ENCODE data around the gene CBY3.
"Not testable (repeated sequence)": the region's sequence is repeated elsewhere in the genome, so short reads cannot be mapped to it uniquely, and the experiment has no call there.

Gene CBY3

GRCh38 chr5:179680780-179681401, at the start of gene CBY3:
Gene CBY3, minus strand, starts transcription at chr5:179681034. Its CDS starts 116 bp downstream, at chr5:179680918.
- no peak for DNase-seq

- no peak for DNase-seq
These were observed 49.5 kb upstream of the CBY3 start for GRCh38 chr5:179730356-179730755.

GRCh38 chr5:179729727-179730126, 48.9 kb upstream of the CBY3 start:
- no peak for DNase-seq

- DNase-seq: no peak
These were observed 48.5 kb upstream of the CBY3 start for GRCh38 chr5:179729303-179729702.

- no peak for DNase-seq
These were observed 46.3 kb upstream of the CBY3 start for GRCh38 chr5:179727106-179727505.

- DNase-seq: no peak
These were observed 43.3 kb upstream of the CBY3 start for GRCh38 chr5:179724163-179724562.

- DNase-seq: no peak
These were observed 39.4 kb upstream of the CBY3 start for GRCh38 chr5:179720222-179720621.

- DNase-seq: no peak
These were observed 35.5 kb upstream of the CBY3 start for GRCh38 chr5:179716286-179716685.

GRCh38 chr5:179700401-179700918, 19.6 kb upstream of the CBY3 start:
- no peak for DNase-seq

GRCh38 chr5:179699616-179700237, 18.9 kb upstream of the CBY3 start:
- DNase-seq: no peak

GRCh38 chr5:179698935-179699615, 18.2 kb upstream of the CBY3 start, which contains the start of gene CANX:
Gene CANX, plus strand, starts transcription at chr5:179698967. Its CDS starts 6,715 bp downstream, at chr5:179705682.
- DNase-seq: no peak

- DNase-seq: peak; percentile 94 to 96
These were observed 17.4 kb upstream of the CBY3 start for GRCh38 chr5:179697993-179698934.

- DNase-seq: not testable (repeated sequence)
These were observed 16.7 kb upstream of the CBY3 start for GRCh38 chr5:179697543-179697942.

- no peak for DNase-seq
These were observed 16.3 kb upstream of the CBY3 start for GRCh38 chr5:179697108-179697507.

- DNase-seq: no peak
These were observed 15.8 kb upstream of the CBY3 start for GRCh38 chr5:179696603-179697002.

GRCh38 chr5:179694561-179694960, 13.7 kb upstream of the CBY3 start:
- DNase-seq: no peak

- not testable (repeated sequence) for DNase-seq
These were observed 8.4 kb upstream of the CBY3 start for GRCh38 chr5:179689212-179689611.

- no peak for DNase-seq
These were observed 637 bp downstream of the CBY3 start for GRCh38 chr5:179680014-179680779.

GRCh38 chr5:179679014-179679674, 1.7 kb downstream of the CBY3 start:
- no peak for DNase-seq

- DNase-seq: peak; percentile 15 to 57
These were observed 2.4 kb downstream of the CBY3 start for GRCh38 chr5:179678223-179679013.

All from cerebellar nuclear complex (tissue), 1 donor.